H1 (cell line): ENCODE measurements around the gene INTS1.

Experiments
- EZH2 ChIP-seq: fragments of 200-600 bp; sonication (generic); IDR thresholded peaks from 2 replicates; pipeline ENCODE4 v1.7.1; 2012; ENCODE audit warnings: low read depth, mild to moderate bottlenecking, moderate library complexity, low read length, inconsistent platforms; ENCODE audit not compliant: severe bottlenecking
- JUND ChIP-seq: IDR thresholded peaks from 2 replicates; pipeline ENCODE4 v1.6.1; 2011; ENCODE audit warnings: mild to moderate bottlenecking, improper control_type of control experiment, low read length
- PHF8 ChIP-seq: fragments of 200-600 bp; sonication (generic); conservative IDR thresholded peaks from 2 replicates; pipeline ENCODE4 v1.7.1; 2012; ENCODE audit warnings: low read depth, mild to moderate bottlenecking, inconsistent platforms, low read length, moderate library complexity
- POLR2A ChIP-seq, 2 experiments: IDR thresholded peaks; 1 replicate in 1 of 2; 2 replicates in 1 of 2; pipeline ENCODE4 v1.6.1; 2011; ENCODE audit warnings: low read depth in 2 of 2, low read length in 2 of 2, mild to moderate bottlenecking in 2 of 2; ENCODE audit errors: control extremely low read depth in 1 of 2
- POLR2AphosphoS5 ChIP-seq: IDR thresholded peaks from 2 replicates; pipeline ENCODE4 v1.6.1; 2011; ENCODE audit warnings: low read depth, low read length
- TBP ChIP-seq: IDR thresholded peaks from 2 replicates; pipeline ENCODE4 v1.6.1; 2011; ENCODE audit warnings: low read depth, low read length, improper control_type of control experiment
- TEAD4 ChIP-seq: IDR thresholded peaks from 2 replicates; pipeline ENCODE4 v1.6.1; 2012; ENCODE audit warnings: low read depth, low read length, inconsistent platforms, mixed read lengths
- TF ChIP-seq, protein P1 (sequence below), 3 experiments: IDR thresholded peaks; 1 replicate in 2 of 3; 2 replicates in 1 of 3; pipeline versions ENCODE4 v1.5.1 to v1.6.1; 2011; ENCODE audit warnings: low read length in 3 of 3, mild to moderate bottlenecking in 3 of 3, inconsistent platforms in 2 of 3, low read depth in 1 of 3, moderate library complexity in 1 of 3; ENCODE audit not compliant: insufficient read depth in 1 of 3; ENCODE audit errors: control extremely low read depth in 1 of 3
- TF ChIP-seq, protein P2 (sequence below): IDR thresholded peaks from 2 replicates; pipeline ENCODE4 v1.6.1; 2012; ENCODE audit warnings: low read length, inconsistent platforms

DNA sequence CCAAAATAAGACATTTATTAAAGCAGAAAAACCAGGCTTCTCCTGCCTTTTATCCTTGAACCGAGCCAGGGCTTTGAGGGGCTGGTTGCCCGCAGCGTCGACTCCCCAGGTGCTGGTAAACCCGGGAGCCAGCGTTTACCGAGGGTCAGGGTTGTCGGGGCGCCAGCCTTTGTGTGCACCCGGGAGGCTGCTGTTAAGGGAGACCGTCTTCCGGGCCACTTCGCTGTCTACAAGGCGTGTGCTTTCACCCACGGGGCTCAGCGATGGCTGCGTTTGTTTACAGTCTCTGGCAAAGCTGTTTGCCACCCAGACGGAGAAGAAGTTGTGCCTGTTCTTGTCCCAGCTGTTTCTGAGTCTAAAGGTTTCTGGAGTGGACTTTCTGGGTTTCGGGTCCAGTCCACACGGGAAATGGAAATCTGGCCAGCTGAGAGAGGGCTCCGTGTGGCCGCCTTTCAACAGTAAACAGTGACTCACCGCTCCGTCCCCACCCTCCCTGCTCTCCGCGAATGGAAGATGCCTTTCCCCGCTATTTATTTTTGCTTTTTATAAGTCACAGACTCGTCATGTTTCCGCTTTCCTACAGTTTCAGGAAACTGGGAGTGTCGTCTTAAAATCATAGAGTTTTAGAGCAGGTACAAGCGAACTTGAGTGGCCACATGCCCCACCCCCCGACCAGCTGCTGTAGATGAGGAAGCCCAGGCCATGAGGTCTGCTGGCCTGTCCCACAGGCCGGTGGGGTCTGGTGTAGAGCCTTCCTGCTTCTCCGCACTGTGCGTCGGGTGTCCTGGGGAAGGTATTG, 28.5 kb upstream of the INTS1 start:
- TF ChIP-seq, protein P1, sequence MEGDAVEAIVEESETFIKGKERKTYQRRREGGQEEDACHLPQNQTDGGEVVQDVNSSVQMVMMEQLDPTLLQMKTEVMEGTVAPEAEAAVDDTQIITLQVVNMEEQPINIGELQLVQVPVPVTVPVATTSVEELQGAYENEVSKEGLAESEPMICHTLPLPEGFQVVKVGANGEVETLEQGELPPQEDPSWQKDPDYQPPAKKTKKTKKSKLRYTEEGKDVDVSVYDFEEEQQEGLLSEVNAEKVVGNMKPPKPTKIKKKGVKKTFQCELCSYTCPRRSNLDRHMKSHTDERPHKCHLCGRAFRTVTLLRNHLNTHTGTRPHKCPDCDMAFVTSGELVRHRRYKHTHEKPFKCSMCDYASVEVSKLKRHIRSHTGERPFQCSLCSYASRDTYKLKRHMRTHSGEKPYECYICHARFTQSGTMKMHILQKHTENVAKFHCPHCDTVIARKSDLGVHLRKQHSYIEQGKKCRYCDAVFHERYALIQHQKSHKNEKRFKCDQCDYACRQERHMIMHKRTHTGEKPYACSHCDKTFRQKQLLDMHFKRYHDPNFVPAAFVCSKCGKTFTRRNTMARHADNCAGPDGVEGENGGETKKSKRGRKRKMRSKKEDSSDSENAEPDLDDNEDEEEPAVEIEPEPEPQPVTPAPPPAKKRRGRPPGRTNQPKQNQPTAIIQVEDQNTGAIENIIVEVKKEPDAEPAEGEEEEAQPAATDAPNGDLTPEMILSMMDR (IDR thresholded peaks at IDR 0.05; ENCODE audit: control extremely low read depth in 1 of 3, insufficient read depth in 1 of 3, low read depth in 1 of 3, low read length in 3 of 3), result no peak
- TF ChIP-seq EZH2, result no peak
- no peak for TF ChIP-seq POLR2AphosphoS5
- no peak for TF ChIP-seq TEAD4
- TF ChIP-seq PHF8, result no peak
- no peak for TF ChIP-seq POLR2A (IDR thresholded peaks at IDR 0.05; ENCODE audit: control extremely low read depth in 1 of 2, low read depth in 2 of 2, low read length in 2 of 2)
- TF ChIP-seq, protein P2, sequence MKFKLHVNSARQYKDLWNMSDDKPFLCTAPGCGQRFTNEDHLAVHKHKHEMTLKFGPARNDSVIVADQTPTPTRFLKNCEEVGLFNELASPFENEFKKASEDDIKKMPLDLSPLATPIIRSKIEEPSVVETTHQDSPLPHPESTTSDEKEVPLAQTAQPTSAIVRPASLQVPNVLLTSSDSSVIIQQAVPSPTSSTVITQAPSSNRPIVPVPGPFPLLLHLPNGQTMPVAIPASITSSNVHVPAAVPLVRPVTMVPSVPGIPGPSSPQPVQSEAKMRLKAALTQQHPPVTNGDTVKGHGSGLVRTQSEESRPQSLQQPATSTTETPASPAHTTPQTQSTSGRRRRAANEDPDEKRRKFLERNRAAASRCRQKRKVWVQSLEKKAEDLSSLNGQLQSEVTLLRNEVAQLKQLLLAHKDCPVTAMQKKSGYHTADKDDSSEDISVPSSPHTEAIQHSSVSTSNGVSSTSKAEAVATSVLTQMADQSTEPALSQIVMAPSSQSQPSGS, result no peak
- TF ChIP-seq JUND, result no peak
- no peak for TF ChIP-seq TBP
